GM10266 (cell line): Measurements from ENCODE around the gene ACOXL.

Source experiments
- DNase-seq: peaks from one replicate; pipeline ENCODE4 v3.0.0; 2012; ENCODE audit errors: extremely low spot score
- TF ChIP-seq, protein P1 (sequence below): IDR thresholded peaks from 2 replicates; pipeline ENCODE4 v1.5.1; 2012; ENCODE audit warnings: mild to moderate bottlenecking, low read depth; ENCODE audit not compliant: control insufficient read depth, insufficient read depth; ENCODE audit errors: missing control alignments

ACOXL gene

DNA sequence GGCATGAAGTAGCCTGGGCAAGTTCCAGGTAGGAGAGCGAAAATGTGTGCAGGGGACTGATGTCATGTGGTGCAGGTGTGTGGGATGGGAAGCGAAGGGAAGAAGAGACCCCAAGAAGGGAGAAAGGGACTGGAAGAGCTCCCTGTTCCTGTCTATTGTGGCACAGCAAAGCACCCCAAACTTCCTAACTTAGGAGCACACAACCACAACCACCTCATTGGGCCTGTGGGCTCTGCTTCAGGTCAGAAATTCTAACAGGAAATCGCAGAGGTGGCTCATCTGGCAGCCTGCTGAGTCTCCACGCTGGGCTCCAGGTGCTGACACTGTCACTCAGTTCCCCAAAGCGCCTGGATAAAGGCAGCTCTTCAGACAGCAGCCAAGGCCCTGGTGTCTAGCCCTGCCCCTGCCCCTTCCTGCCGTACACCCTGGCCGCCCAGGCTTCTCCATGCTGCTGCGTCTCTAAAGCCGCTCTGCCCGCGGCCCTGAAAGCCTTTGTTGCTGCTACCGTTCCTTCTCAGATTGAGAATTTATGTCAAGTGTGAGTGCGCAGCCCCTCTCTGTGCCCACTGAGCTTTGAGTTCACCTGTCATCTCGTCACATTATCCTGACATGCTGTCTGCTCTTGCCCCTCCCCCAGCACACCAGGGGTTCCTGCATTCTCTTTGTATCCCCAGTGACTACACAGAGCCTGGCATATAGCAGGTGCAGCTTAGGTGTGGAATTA, 248.1 kb downstream of the ACOXL start:
- TF ChIP-seq, protein P1, sequence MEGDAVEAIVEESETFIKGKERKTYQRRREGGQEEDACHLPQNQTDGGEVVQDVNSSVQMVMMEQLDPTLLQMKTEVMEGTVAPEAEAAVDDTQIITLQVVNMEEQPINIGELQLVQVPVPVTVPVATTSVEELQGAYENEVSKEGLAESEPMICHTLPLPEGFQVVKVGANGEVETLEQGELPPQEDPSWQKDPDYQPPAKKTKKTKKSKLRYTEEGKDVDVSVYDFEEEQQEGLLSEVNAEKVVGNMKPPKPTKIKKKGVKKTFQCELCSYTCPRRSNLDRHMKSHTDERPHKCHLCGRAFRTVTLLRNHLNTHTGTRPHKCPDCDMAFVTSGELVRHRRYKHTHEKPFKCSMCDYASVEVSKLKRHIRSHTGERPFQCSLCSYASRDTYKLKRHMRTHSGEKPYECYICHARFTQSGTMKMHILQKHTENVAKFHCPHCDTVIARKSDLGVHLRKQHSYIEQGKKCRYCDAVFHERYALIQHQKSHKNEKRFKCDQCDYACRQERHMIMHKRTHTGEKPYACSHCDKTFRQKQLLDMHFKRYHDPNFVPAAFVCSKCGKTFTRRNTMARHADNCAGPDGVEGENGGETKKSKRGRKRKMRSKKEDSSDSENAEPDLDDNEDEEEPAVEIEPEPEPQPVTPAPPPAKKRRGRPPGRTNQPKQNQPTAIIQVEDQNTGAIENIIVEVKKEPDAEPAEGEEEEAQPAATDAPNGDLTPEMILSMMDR = no peak
- no peak for DNase-seq

DNA sequence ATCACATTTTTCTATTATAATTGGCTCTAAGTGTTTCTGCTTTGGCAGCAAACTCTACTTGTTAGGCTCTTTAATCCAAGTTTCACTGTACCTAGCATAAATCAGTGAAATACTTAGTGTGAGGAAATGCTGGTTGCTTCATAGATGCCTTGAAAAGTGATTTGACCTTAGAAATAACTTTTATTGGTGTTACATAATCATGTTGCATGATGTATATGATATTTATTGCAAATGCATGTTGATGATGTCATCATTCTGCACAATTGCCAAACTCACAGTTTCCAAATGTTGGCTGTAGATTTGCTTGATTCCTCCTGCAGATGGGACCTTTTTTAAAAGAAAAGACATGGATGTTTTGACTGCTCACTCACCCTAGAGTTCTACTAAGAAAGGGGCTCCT, 250.8 kb downstream of the ACOXL start:
- TF ChIP-seq, protein P1 = no peak

DNA sequence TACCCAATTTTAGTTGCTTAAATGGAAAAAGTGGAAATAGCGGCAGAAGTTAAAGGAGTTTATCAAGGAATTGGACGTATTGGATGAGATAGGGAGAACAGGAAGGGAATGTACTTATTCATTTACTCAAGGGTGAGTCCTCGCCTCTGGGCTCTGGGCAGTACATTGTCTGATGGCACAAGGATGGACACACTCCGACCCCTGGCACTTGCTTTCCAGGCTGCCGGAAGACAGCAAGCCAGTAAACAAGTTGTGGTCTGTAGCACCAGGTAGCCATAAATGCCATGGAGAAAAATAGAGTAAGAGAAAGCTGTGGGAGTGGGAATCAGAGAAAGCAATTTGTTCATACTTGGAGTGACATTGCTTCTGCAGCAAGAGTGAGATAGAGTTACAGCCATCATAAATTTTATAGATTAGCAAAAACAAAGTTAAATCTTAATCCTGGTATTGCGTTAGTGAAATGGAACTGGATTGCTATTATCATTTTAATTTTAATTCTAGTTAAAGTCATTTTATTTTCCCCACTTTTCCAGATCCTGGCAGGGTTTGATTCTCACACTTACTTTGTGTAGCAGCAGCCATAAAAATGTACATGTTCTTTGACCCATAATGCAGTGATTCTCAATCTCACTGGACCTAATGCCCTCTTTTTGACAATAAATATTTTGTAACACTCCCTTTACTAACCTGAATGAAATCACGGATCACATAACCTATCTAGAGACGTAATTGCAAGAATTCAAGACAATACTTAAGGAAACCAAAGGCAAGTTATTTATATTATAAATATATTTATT, 252.5 kb downstream of the ACOXL start:
- TF ChIP-seq, protein P1 = no peak
- DNase-seq = no peak

More for the DNA sequence above, 250.8 kb downstream of the ACOXL start:
- no peak for DNase-seq

DNA sequence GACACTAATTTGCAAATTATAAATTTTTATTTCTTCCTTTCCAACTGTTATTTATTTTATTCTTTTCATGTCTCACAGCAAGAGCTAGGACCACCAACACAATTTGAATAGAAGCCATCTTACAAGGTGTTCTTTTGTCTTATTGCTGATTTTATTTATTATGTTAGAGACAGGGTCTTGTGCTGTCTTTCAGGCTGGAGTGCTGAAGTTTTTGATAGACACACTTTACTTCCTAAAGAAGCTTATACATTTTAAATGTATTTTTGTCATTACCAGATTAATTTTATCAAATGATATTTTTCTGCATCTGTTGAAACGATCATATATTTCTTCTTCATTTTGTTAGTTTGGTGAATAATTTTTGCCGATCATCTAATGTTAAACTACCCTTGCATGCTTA, 258.1 kb downstream of the ACOXL start:
- TF ChIP-seq, protein P1 = no peak
- DNase-seq = no peak

DNA sequence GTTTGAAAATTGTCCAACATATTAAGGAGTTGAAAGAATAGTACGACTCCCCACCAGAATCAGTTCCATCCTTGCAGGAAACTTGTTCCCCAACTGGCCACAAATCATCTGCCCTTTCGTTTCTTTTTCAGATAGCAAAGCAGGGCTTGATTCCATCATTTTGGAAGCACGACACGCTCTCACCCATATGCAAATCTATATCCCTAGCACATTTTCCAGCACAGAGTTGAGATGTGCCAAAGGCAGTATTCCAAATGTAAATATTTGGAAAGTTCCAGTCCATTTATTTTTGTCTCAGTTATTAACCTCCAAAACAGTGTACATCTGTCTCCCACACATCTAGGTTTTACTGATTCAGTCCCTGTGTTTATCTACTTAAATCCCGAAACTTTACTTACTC, 259.5 kb downstream of the ACOXL start:
- no peak for DNase-seq
- TF ChIP-seq, protein P1 = no peak

DNA sequence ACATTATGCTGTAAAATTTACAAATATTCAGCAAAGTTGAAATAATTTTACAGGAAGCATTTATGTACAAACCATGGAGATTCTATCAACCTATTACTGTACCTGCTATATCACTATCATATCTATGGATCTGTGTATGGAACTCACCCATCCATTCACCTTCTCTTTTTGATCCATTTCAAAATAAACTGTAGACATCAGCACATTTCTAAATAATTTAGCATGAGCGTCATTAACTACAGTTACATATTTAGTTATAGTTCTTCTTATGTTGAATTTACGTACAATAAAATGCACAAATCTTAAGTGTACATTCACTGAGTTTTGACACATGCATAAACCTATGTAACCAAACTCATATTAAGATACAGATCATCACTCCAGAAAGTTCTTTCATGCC, 260.5 kb downstream of the ACOXL start:
- TF ChIP-seq, protein P1 = no peak
- no peak for DNase-seq
